Gastrocnemius medialis (tissue), 4 donors: ENCODE data around the gene SUSD4. TPM values are rescaled to one million over a fixed set of nuclear protein-coding genes. Genes with fewer than 3 reads are reported as not detected.

Experiments
- ATAC-seq, 2 donors: fragments of 150-250 bp; one replicate each; pipeline ENCODE4 v1.9.1; 2016
- DNase-seq, 2 donors: peaks; one replicate each; pipeline ENCODE4 v3.0.0-alpha.2; 2019
- H3K27ac ChIP-seq, 4 donors: fragments of 200-600 bp; sonication (generic); 1 replicate in 1 of 4; 2 replicates in 3 of 4; pipeline ENCODE4 v1.5.1; 2016 to 2018; ENCODE audit warnings: mild to moderate bottlenecking in 2 of 4, moderate library complexity in 1 of 4
- H3K27me3 ChIP-seq, 3 donors: fragments of 200-600 bp; sonication (generic) in 2 of 3; 1 replicate in 1 of 3; 2 replicates in 2 of 3; pipeline versions ENCODE4 v1.5.1 to v1.6.0; 2016 to 2019; ENCODE audit warnings: mild to moderate bottlenecking in 1 of 3, moderate library complexity in 1 of 3
- H3K36me3 ChIP-seq, 2 donors: fragments of 200-600 bp; sonication (generic) in 1 of 2; one replicate each; pipeline ENCODE4 v1.5.1; 2017 to 2018
- H3K4me1 ChIP-seq, 2 donors: fragments of 200-600 bp; sonication (generic) in 1 of 2; one replicate each; pipeline ENCODE4 v1.5.1; 2016 to 2017; ENCODE audit warnings: mild to moderate bottlenecking in 2 of 2
- H3K4me3 ChIP-seq, 4 donors: fragments of 200-600 bp; sonication (generic) in 3 of 4; 1 replicate in 1 of 4; 2 replicates in 3 of 4; pipeline ENCODE4 v1.5.1; 2016 to 2019; ENCODE audit warnings: mild to moderate bottlenecking in 2 of 4
- H3K9me3 ChIP-seq, 3 donors: fragments of 200-600 bp; sonication (generic) in 2 of 3; 1 replicate in 1 of 3; 2 replicates in 2 of 3; pipeline ENCODE4 v1.5.1; 2016 to 2019
- CTCF ChIP-seq, 5 experiments: fragments of 450-650 bp in 3 of 5; fragments of 200-600 bp in 2 of 5; sonication (generic) in 2 of 5; IDR thresholded peaks in 4 of 5; conservative IDR thresholded peaks in 1 of 5; 1 replicate in 4 of 5; 2 replicates in 1 of 5; pipeline ENCODE4 v1.5.1; 2016 to 2019; ENCODE audit warnings: antibody characterized with exemption in 5 of 5, mild to moderate bottlenecking in 3 of 5, moderate library complexity in 3 of 5
- POLR2A ChIP-seq, 2 donors: fragments of 450-650 bp; IDR thresholded peaks; one replicate each; pipeline ENCODE4 v1.6.1; 2017; ENCODE audit warnings: antibody characterized with exemption in 2 of 2, mild to moderate bottlenecking in 2 of 2, moderate library complexity in 2 of 2
- in situ Hi-C, 4 donors: fragments of 200-750 bp; cut with MboI; loops; one replicate each; pipeline versions ENCODE4 v1.15.0 to v1.8.0; 2017; ENCODE audit warnings: low sequenced_read_pairs in 4 of 4
- intact Hi-C: fragments of 100-400 bp; cut with DNase I; formaldehyde crosslinking; loops from one replicate; pipeline ENCODE4 v1.15.1; 2023; ENCODE audit warnings: low total_unique reads
- total RNA-seq, 4 donors: library from RNA; depleted of rRNA; stranded (reverse); fragments of >200 nt; gene quantifications; one replicate each; pipeline versions ENCODE4 v1.1.0 to v1.2.3, GENCODE V29; 2016

The SUSD4 gene
- total RNA-seq, 4 donors from 2014 or later: 1.2 to 4.0 (median 3.3) TPM; not detected in 1

- no peaks in the 10 kb centered on the region for H3K9me3 ChIP-seq
- no peak overlapping the region for H3K4me3 ChIP-seq
- intact Hi-C loops (no loop called here), in situ Hi-C loops (no loop called here)
- H3K36me3 ChIP-seq: no peaks in the 10 kb centered on the region
- DNase-seq (peak in 1 of 2 donors; percentile 6), ATAC-seq (peak in 1 of 2 donors; percentile 53)
- H3K27ac ChIP-seq: no peak overlapping the region
- no peaks in the 10 kb centered on the region for H3K27me3 ChIP-seq
- TF ChIP-seq CTCF (IDR thresholded peaks at IDR 0.05 in 4 of 5, conservative IDR thresholded peaks at IDR 0.05 in 1 of 5): no peak
- TF ChIP-seq POLR2A (IDR thresholded peaks at IDR 0.05): peak in 1 of 2 donors; percentile 16
- H3K4me1 ChIP-seq: no peaks in the 10 kb centered on the region
Observed at GRCh38 chr1:223175633-223176032, 188.3 kb downstream of the SUSD4 start.

- H3K4me3 ChIP-seq: no peak overlapping the region
- ATAC-seq: no peak
- no peaks in the 10 kb centered on the region for H3K9me3 ChIP-seq
- in situ Hi-C loops: no loop called here
- H3K36me3 ChIP-seq: no peaks in the 10 kb centered on the region
- H3K4me1 ChIP-seq: no peaks in the 10 kb centered on the region
- intact Hi-C loops: no loop called here
- no peak for DNase-seq
- no peaks in the 10 kb centered on the region for H3K27me3 ChIP-seq
- no peak for TF ChIP-seq POLR2A (IDR thresholded peaks at IDR 0.05)
- no peak for TF ChIP-seq CTCF (IDR thresholded peaks at IDR 0.05 in 4 of 5, conservative IDR thresholded peaks at IDR 0.05 in 1 of 5)
- no peak overlapping the region for H3K27ac ChIP-seq
Observed at GRCh38 chr1:223175032-223175431, 188.9 kb downstream of the SUSD4 start.

Other genes with a start within 250 kb of the SUSD4 start
- 1 to 10 TPM in 2 of 4 donors, under 1 TPM in 2; 0.49 to 2.1 (median 1.3) TPM for gene TLR5, start 220.9 kb downstream of the SUSD4 start, total RNA-seq
- not detected for gene CCDC185, start 29.2 kb upstream of the SUSD4 start, total RNA-seq